GM12801 (cell line): Measurements from ENCODE around the gene TRMT61A.

Experiments used
- TF ChIP-seq, protein P1 (sequence below): IDR thresholded peaks from one replicate; pipeline ENCODE4 v1.5.1; 2011; ENCODE audit warnings: control low read depth; ENCODE audit not compliant: insufficient read length; ENCODE audit errors: extremely low read depth

TRMT61A gene

DNA sequence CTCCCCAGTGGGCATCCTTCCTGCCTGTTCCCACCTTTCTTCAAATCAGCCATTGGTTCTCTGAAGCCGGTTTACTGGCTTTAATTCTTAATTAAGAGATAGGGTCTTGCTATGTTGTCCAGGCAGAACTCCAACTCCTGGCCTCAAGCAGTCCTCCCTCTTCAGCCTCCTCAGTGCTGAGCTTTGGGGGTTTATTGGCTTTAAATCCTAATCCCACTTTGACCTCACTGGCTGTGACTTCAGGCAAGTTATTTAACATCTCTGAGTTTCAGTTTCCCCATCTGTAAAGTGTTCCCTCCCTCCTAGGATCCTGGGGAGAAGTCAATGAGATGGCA is 2.1 kb upstream of the TRMT61A start:
- TF ChIP-seq, protein P1, sequence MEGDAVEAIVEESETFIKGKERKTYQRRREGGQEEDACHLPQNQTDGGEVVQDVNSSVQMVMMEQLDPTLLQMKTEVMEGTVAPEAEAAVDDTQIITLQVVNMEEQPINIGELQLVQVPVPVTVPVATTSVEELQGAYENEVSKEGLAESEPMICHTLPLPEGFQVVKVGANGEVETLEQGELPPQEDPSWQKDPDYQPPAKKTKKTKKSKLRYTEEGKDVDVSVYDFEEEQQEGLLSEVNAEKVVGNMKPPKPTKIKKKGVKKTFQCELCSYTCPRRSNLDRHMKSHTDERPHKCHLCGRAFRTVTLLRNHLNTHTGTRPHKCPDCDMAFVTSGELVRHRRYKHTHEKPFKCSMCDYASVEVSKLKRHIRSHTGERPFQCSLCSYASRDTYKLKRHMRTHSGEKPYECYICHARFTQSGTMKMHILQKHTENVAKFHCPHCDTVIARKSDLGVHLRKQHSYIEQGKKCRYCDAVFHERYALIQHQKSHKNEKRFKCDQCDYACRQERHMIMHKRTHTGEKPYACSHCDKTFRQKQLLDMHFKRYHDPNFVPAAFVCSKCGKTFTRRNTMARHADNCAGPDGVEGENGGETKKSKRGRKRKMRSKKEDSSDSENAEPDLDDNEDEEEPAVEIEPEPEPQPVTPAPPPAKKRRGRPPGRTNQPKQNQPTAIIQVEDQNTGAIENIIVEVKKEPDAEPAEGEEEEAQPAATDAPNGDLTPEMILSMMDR, result no peak

DNA sequence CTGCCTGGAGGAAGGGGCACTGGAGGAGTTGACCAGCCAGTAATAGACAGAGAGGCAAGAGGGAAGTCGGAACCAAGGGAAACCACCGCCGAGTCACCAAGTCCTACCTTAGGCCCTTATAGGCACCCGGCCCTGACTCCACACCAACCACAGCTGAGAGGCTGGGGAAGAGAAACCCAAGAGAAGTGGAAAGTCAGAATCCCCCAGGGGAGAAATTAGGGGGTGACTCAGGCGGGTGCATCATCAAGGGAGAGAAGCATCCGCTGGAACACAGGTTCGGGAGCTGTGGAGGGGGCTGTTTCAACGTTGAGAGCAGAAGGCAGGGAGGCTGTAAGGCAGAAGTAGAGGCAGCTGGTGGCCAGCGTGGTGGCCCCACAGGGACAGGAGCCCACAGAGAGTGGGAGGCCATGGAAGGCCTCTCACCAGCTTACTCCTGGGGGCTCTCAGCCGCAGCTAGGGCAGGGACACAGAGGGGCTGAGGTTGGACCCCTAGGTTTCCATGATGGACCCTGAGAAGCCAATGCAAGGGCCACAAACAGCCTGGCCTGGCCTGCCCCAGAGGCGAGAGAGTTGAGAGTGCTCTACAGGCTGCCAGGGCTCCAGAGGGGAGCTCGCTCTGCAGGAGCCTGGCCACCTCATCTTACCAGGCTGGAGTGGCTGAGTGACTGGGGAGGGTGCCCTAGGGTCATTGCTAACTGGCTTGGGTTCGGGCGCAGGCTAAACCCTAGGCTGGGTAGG is 1.4 kb upstream of the TRMT61A start:
- TF ChIP-seq, protein P1, result no peak

DNA sequence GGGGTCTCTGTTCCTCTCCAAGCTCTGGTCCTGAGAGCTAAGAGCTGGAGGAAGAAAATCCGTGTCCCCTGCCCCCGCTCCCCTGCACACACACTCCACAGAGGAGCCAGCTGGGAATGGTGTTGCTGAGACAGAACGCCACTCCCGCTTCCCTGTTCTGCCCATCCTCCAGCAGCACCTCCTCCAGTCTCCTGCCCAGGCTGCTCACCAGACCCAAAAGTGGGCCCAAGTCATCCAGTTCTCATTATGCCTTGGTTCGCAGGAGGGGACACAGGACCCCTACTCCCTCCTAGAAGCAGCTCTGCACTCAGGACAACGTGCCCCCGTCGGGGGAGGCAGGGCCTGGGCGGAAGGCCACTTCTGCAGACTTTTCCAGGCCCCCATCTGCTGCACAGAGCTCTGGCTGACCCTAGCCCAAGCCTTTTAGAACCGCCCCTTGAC is 830 bp upstream of the TRMT61A start:
- TF ChIP-seq, protein P1, result no peak

DNA sequence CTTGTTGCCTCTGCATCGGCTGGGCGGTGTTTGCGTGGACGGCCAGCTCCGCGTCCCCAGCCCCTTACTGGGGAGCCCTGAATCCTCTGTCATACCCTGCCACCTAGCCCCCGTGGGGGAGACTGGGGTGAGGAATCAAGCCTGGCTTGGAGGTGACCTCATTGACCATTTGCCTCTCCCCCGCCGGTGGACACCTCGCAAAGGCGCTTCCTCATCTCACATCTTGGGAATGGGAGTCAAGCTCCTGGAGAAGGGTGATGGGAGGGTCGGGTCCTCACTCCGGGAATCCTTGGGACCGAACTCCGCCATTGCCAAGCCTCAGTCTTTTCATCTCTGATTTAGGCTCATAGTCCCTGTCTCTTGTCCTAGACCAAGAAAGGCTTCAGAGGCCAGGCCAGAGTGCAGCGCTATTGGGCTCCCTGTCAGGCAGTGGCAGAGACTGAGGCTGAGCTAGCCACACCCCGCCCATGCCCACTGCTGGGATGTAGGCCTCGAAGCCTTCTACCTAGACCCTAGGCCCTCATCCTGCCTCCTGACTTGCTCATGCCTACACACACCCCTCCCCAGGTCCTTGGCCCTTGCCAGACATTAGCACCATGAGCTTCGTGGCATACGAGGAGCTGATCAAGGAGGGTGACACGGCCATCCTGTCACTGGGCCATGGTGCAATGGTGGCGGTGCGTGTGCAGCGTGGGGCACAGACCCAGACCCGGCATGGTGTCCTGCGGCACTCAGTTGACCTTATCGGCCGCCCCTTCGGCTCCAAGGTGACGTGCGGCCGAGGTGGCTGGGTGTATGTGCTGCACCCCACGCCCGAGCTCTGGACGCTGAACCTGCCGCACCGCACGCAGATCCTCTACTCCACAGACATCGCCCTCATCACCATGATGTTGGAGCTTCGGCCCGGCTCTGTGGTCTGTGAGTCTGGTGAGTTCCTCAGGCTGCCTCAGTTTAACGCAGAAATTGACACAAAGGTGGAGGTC is 678 bp downstream of the TRMT61A start:
- TF ChIP-seq, protein P1, result no peak

DNA sequence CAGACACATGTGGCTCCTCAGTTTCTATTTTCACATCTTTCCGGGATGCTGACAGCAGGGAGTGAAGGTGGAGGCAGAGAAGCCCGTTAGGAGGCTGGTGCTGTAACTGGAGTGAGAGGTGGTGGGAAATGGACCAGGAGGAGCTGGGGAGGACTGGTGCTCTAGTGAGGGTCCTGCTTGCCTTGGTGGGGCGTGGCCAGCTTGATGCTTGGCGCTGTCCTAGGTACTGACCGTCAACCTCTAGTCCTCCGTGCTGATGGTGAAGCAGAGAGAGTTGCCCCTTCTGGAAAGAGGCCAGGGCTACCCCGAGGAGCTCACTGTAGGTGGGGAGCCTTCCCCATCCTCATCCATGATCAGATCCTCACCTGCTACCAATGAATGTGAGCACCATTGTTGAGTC is 1.4 kb downstream of the TRMT61A start:
- TF ChIP-seq, protein P1, result no peak

DNA sequence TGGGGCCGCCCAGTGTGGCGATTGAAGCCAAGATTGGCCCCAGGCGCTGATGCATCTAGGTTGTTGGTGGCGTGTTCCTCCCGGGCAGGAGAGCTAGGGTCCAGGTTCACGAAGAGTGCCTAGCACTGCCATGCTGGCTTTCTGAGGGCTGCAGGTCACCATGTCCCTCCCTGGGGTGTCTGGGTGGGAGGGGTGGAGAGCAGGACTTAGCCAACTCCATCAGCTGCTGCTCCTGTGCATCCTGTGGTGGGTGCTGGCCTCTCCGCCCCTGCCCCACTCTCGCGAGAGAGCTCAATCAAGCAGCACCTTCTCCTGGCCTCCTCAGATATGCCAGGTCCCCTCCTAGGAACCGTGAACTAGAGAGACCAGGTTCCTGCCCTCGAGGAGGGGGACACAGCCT is 1.8 kb downstream of the TRMT61A start:
- TF ChIP-seq, protein P1, result no peak

DNA sequence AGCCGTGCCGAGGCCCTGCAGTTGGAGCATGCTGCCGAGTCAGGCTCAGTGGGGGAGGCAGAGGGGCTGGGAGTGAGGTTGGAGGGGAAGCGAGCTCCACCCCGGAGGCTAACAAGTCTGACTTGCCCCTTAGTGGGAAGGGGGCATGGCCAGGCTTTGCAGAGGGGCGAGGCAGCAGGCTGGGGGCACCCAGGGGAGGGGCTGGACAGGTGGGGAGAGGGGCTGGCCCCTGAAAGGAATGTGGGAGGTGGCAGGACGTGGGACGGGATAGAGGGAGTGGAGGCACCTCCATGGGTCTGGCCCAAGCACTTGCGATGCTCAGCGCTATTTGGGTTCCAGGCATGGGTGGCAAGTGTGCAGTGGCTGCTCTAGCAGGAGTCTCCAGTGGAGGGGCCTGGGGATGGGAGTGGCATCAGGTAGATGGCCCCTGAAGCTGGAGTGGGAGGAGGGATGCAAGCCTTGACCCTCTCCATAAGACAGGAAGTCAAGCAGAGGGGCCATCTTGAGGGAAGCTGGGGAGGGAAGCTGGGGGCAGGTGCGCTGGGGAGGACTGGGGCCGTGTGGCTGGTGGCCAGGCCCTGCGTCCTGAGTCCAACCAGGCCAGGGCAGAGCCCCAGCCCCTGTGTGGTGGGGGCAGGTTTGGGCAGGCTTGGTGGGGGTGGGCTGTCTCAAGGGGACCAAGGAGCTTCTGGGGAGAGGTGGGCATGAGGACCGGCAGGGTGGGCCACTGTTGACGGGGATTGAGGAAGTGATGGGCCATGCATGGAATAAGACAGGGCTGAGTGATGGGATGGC is 2.6 kb downstream of the TRMT61A start:
- TF ChIP-seq, protein P1, result no peak
